NT2/D1 (cell line): ENCODE data around the gene NEK10.
A peak's percentile ranks its signal among the peaks of the same experiment; 100 is the strongest.

Source experiments
- DNase-seq: peaks from one replicate; pipeline ENCODE4 v3.0.0-alpha.2; 2011; ENCODE audit warnings: low read depth, low spot score
- H3K27me3 ChIP-seq: 2 replicates; pipeline ENCODE4 v1.6.0; 2011; ENCODE audit warnings: mild to moderate bottlenecking; ENCODE audit not compliant: insufficient read length, insufficient read depth
- H3K36me3 ChIP-seq: 2 replicates; pipeline ENCODE4 v1.6.1; 2011; ENCODE audit warnings: mild to moderate bottlenecking, low read length, mixed read lengths; ENCODE audit not compliant: insufficient read depth, insufficient read length
- H3K4me1 ChIP-seq: 2 replicates; pipeline ENCODE4 v1.5.1; 2011; ENCODE audit not compliant: insufficient read depth, insufficient read length
- H3K4me3 ChIP-seq: 2 replicates; pipeline ENCODE4 v1.5.1; 2011; ENCODE audit warnings: low read depth; ENCODE audit not compliant: insufficient read length
- H3K9ac ChIP-seq: 2 replicates; pipeline ENCODE4 v1.6.0; 2011; ENCODE audit warnings: low read depth; ENCODE audit not compliant: insufficient read length
- H3K9me3 ChIP-seq: 2 replicates; pipeline ENCODE4 v1.5.1; 2011; ENCODE audit warnings: mild to moderate bottlenecking, low read length; ENCODE audit not compliant: insufficient read depth
- SUZ12 ChIP-seq: IDR thresholded peaks from 2 replicates; pipeline ENCODE4 v1.6.1; 2011; ENCODE audit not compliant: insufficient read length, insufficient read depth; ENCODE audit errors: extremely low read depth
- YY1 ChIP-seq: IDR thresholded peaks from 2 replicates; pipeline ENCODE4 v1.6.1; 2011; ENCODE audit not compliant: insufficient read length, insufficient read depth
- ZNF274 ChIP-seq: IDR thresholded peaks from 2 replicates; pipeline ENCODE4 v1.6.1; 2011; ENCODE audit warnings: mild to moderate bottlenecking, low read depth, low read length

NEK10 gene

DNA sequence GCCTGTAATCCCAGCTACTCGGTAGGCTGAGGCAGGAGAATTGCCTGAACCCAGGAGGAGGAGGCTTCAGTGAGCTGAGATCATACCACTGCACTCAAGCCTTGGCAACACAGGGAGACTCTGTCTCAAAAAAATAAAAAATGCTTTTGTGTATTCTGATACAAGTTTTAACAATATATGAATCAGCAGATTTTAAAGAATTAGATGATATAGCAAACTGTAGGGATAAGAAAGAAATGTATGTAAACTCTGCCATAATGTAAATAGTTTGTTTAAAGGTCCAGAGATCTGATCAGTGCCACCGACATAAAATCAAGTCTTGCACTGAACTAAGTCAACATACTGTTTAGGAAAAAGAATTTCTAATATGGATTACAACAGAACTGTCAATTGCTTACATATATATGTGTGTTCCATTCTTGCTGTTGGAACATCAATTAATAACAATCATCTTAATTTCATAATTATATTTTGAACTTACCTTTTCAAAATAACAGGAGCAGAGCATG, 208.3 kb downstream of the NEK10 start:
- Histone ChIP-seq H3K9me3 (no peaks in the 10 kb centered on the region), H3K4me3 (no peak overlapping the region), H3K36me3 (no peaks in the 10 kb centered on the region), H3K4me1 (no peaks in the 10 kb centered on the region), H3K27me3 (no peaks in the 10 kb centered on the region), H3K9ac (no peak overlapping the region)
- TF ChIP-seq ZNF274: no peak
- no peak for TF ChIP-seq YY1
- no peak for TF ChIP-seq SUZ12
- no peak for DNase-seq

DNA sequence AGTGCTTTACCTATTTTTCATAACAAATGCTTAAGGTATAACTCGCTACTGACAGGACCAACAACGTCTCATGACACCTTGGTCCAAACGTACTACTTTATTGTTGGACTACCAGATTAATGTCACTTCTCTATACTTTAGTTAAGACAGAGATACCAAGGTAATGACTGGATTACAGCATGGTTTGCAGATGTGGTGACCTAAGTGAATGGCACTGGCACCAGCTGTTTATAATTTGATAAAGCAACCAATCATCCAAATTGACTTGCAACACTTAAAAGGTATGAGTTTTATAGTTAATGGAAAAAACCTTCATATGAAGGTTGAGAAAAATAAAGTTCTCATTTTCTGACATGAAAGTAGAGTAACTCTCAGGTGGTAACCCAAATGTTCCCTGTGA, 209.0 kb downstream of the NEK10 start:
- no peaks in the 10 kb centered on the region for H3K4me1 ChIP-seq
- TF ChIP-seq ZNF274 (no peak), YY1 (no peak), SUZ12 (no peak)
- H3K9me3 ChIP-seq: no peaks in the 10 kb centered on the region
- H3K27me3 ChIP-seq: no peaks in the 10 kb centered on the region
- no peak overlapping the region for H3K4me3 ChIP-seq
- no peaks in the 10 kb centered on the region for H3K36me3 ChIP-seq
- H3K9ac ChIP-seq: no peak overlapping the region
- DNase-seq: no peak

DNA sequence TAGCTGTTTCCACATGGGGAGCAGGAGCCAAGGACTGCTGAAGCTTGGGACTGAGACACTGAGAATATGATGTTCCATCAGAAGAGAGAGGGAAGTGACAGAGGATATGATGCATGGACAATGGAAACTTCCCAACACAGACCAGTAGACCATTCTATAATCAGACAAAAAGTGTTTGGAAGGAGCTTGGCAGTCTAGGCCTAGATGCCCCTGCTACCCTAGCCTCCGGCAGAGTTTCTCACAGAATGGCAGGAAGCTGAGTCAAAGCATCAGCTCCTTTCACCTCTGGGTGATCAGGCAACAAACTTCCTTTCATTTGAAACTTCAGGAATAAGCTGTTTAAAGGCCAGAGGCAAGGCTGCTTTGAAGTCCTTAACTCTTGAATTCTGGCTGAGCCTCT, 222.0 kb downstream of the NEK10 start:
- no peaks in the 10 kb centered on the region for H3K36me3 ChIP-seq
- H3K9me3 ChIP-seq: no peaks in the 10 kb centered on the region
- no peaks in the 10 kb centered on the region for H3K27me3 ChIP-seq
- no peak overlapping the region for H3K9ac ChIP-seq
- H3K4me3 ChIP-seq: no peak overlapping the region
- TF ChIP-seq ZNF274 (no peak), SUZ12 (no peak), YY1 (no peak)
- H3K4me1 ChIP-seq: no peaks in the 10 kb centered on the region
- no peak for DNase-seq

DNA sequence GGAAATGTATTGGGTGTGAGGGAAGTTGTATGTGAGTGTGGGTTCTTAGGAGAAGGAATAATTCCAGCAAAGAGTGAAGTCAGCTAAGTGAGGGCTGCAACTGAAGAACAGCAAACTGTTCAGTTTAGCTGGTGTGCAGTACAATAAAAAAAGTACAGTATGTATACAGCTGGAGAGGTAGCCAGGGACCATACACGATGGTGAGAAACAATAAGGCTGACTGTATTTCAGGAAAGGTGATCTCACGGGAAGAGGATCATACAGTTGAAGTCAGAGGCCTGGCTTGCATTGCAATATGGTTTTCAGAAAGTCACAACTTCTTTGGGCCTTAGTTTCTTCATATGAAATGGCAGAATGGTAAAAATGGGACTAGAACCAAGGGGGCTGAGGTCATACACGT, 222.4 kb downstream of the NEK10 start:
- Histone ChIP-seq H3K9ac (no peak overlapping the region), H3K4me1 (no peaks in the 10 kb centered on the region), H3K4me3 (no peak overlapping the region), H3K9me3 (peaks cover 4% of the 10 kb centered on the region), H3K27me3 (no peaks in the 10 kb centered on the region), H3K36me3 (no peaks in the 10 kb centered on the region)
- no peak for TF ChIP-seq ZNF274
- no peak for TF ChIP-seq SUZ12
- TF ChIP-seq YY1: no peak
- no peak for DNase-seq

DNA sequence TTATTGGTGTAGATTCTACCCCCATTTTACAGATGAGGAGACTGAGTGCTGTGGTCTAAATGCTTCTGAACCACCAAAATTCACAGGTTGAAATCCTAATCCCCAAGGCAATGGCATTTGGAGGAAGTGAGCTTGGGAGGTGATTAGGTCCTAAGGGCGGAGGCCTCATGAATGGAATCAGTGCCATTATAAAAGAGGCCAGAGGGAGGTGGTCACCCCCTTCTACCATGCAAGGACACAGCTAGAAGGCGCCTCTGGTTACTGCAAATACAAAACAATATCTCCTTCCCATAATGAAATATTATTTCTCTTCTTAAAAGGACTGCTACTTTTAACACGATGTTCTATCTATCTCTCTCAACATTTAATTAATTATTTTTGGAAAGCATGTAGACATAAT, 223.5 kb downstream of the NEK10 start:
- Histone ChIP-seq H3K4me1 (no peaks in the 10 kb centered on the region), H3K27me3 (no peaks in the 10 kb centered on the region), H3K9me3 (peaks cover 15% of the 10 kb centered on the region), H3K4me3 (no peak overlapping the region), H3K9ac (no peak overlapping the region), H3K36me3 (no peaks in the 10 kb centered on the region)
- TF ChIP-seq ZNF274: no peak
- TF ChIP-seq SUZ12: no peak
- no peak for TF ChIP-seq YY1
- no peak for DNase-seq

DNA sequence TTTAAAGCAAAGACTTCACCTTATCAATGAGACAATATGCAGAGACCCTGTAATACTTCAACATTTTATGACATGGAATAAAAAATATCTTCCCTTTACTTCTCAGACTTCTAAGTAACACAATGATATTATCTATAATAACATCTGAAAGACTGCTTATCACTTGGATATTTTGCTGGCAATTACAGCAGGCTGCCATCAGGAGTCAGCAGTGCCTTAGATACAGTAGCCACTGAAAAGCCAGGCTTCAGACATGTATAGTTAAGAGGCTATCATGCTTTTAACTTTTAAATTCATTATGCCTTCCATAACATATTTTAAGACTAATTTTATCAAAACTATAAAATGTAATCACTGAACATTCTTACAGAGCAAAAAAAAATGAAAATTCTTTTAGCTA, 227.5 kb downstream of the NEK10 start:
- no peaks in the 10 kb centered on the region for H3K36me3 ChIP-seq
- H3K27me3 ChIP-seq: no peaks in the 10 kb centered on the region
- H3K9me3 ChIP-seq: peaks cover 21% of the 10 kb centered on the region
- no peak overlapping the region for H3K9ac ChIP-seq
- H3K4me3 ChIP-seq: no peak overlapping the region
- TF ChIP-seq YY1 (no peak), SUZ12 (no peak), ZNF274 (no peak)
- H3K4me1 ChIP-seq: no peaks in the 10 kb centered on the region
- DNase-seq: peak; percentile 22

DNA sequence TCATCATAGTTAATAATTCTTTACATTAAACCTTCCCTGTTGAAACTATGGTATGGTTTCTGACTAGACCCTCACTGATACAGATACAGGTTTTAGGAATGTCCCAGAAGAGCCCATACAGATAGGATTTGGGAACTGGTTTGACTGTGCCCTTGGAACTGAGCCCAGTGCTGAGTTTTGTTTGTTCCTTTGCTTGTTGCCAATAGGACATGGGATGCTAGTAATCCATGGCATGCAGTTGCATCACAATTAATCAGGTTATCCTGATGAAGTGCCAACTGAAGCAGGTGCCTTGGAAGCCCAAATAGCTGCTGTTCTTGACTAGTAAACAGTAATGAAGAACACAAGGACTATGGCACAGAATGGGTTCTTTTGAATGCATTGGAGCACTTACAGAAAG, 230.6 kb downstream of the NEK10 start:
- no peaks in the 10 kb centered on the region for H3K27me3 ChIP-seq
- no peak for TF ChIP-seq YY1
- TF ChIP-seq SUZ12: no peak
- no peak for TF ChIP-seq ZNF274
- no peak overlapping the region for H3K4me3 ChIP-seq
- H3K9me3 ChIP-seq: peaks cover 21% of the 10 kb centered on the region
- no peak for DNase-seq
- no peaks in the 10 kb centered on the region for H3K36me3 ChIP-seq
- no peaks in the 10 kb centered on the region for H3K4me1 ChIP-seq
- no peak overlapping the region for H3K9ac ChIP-seq
